Neural crest cell (in vitro differentiated cells): ENCODE data around the gene MEGF11. TPM values are rescaled to one million over a fixed set of nuclear protein-coding genes. Genes with fewer than 3 reads are reported as not detected.
A peak's percentile ranks its signal among the peaks of the same experiment; 100 is the strongest.

Experiments
- DNase-seq: peaks from one replicate; pipeline ENCODE4 v3.0.0; 2021; ENCODE audit warnings: low read depth, mixed read lengths, low spot score
- H3K27ac Mint-ChIP-seq: one replicate; pipeline ENCODE4 v1.8.0; 2021; ENCODE audit warnings: mild to moderate bottlenecking, mixed read lengths; ENCODE audit not compliant: unreplicated experiment
- H3K27me3 Mint-ChIP-seq: 2 replicates; pipeline ENCODE4 v1.8.0; 2021; ENCODE audit warnings: low read depth, mild to moderate bottlenecking, mixed read lengths
- H3K36me3 Mint-ChIP-seq: 2 replicates; pipeline ENCODE4 v1.8.0; 2021; ENCODE audit warnings: low read depth, mild to moderate bottlenecking, mixed read lengths
- H3K4me1 Mint-ChIP-seq: 2 replicates; pipeline ENCODE4 v1.8.0; 2021; ENCODE audit warnings: mixed read lengths
- H3K4me3 Mint-ChIP-seq: one replicate; pipeline ENCODE4 v1.8.0; 2021; ENCODE audit warnings: mild to moderate bottlenecking, mixed read lengths
- H3K9me3 Mint-ChIP-seq: 2 replicates; pipeline ENCODE4 v1.8.0; 2021; ENCODE audit warnings: mixed read lengths
- CTCF ChIP-seq: fragments of 200-600 bp; sonication (generic); conservative IDR thresholded peaks from 2 replicates; pipeline ENCODE4 v1.5.0; 2021; ENCODE audit warnings: antibody characterized with exemption, mild to moderate bottlenecking
- total RNA-seq: library from RNA; stranded (reverse); gene quantifications from 2 replicates; pipeline ENCODE4 v1.2.1, GENCODE V29; 2021

MEGF11 gene
- total RNA-seq, 1 donor from 2014 or later: 0.49 TPM

- Mint-ChIP-seq H3K9me3 (no peaks in the 10 kb centered on the region), H3K27me3 (no peaks in the 10 kb centered on the region), H3K4me1 (no peaks in the 10 kb centered on the region), H3K36me3 (no peaks in the 10 kb centered on the region), H3K27ac (no peak overlapping the region), H3K4me3 (no peak overlapping the region)
- DNase-seq: no peak
- TF ChIP-seq CTCF: no peak
These were observed 343.7 kb downstream of the MEGF11 start for GRCh38 chr15:65909831-65910230.

GRCh38 chr15:65908876-65909275 lies 344.7 kb downstream of the MEGF11 start:
- DNase-seq: no peak
- H3K9me3 Mint-ChIP-seq: no peaks in the 10 kb centered on the region
- no peaks in the 10 kb centered on the region for H3K36me3 Mint-ChIP-seq
- H3K27me3 Mint-ChIP-seq: no peaks in the 10 kb centered on the region
- no peak for TF ChIP-seq CTCF
- H3K27ac Mint-ChIP-seq: no peak overlapping the region
- no peak overlapping the region for H3K4me3 Mint-ChIP-seq
- H3K4me1 Mint-ChIP-seq: no peaks in the 10 kb centered on the region

- no peak for TF ChIP-seq CTCF
- DNase-seq: no peak
- no peaks in the 10 kb centered on the region for H3K27me3 Mint-ChIP-seq
- no peaks in the 10 kb centered on the region for H3K9me3 Mint-ChIP-seq
- peaks cover 6% of the 10 kb centered on the region for H3K4me1 Mint-ChIP-seq
- peak overlapping the region; percentile 19 for H3K27ac Mint-ChIP-seq
- H3K4me3 Mint-ChIP-seq: no peak overlapping the region
- H3K36me3 Mint-ChIP-seq: peaks cover 3% of the 10 kb centered on the region
These were observed 345.9 kb downstream of the MEGF11 start for GRCh38 chr15:65907661-65908060.

GRCh38 chr15:65906396-65906795 lies 347.2 kb downstream of the MEGF11 start:
- Mint-ChIP-seq H3K27me3 (no peaks in the 10 kb centered on the region), H3K27ac (no peak overlapping the region), H3K9me3 (no peaks in the 10 kb centered on the region), H3K4me1 (peaks cover 10% of the 10 kb centered on the region), H3K4me3 (no peak overlapping the region), H3K36me3 (peaks cover 3% of the 10 kb centered on the region)
- DNase-seq: no peak
- no peak for TF ChIP-seq CTCF

- H3K9me3 Mint-ChIP-seq: no peaks in the 10 kb centered on the region
- H3K4me3 Mint-ChIP-seq: no peak overlapping the region
- no peak for TF ChIP-seq CTCF
- DNase-seq: no peak
- peaks cover 10% of the 10 kb centered on the region for H3K4me1 Mint-ChIP-seq
- no peaks in the 10 kb centered on the region for H3K27me3 Mint-ChIP-seq
- no peak overlapping the region for H3K27ac Mint-ChIP-seq
- peaks cover 3% of the 10 kb centered on the region for H3K36me3 Mint-ChIP-seq
These were observed 349.2 kb downstream of the MEGF11 start for GRCh38 chr15:65904301-65904700.
